Loucy (cell line): ENCODE results near the gene ZBTB20.

ENCODE experiments used
- H2AFZ ChIP-seq: fragments of 200-600 bp; sonication (generic); 2 replicates; pipeline ENCODE4 v1.6.0; 2016; ENCODE audit warnings: antibody characterized with exemption, mild to moderate bottlenecking, low read length, moderate library complexity
- H3F3A ChIP-seq: fragments of 200-600 bp; 2 replicates; pipeline ENCODE4 v1.6.0; 2016; ENCODE audit warnings: antibody characterized with exemption, low read depth, mild to moderate bottlenecking
- H3K27me3 ChIP-seq: fragments of 200-600 bp; sonication (generic); 2 replicates; pipeline ENCODE4 v1.6.1; 2014; ENCODE audit warnings: low read length, mild to moderate bottlenecking; ENCODE audit not compliant: insufficient read depth, poor library complexity, severe bottlenecking
- H3K36me3 ChIP-seq: fragments of 200-600 bp; sonication (generic); 2 replicates; pipeline ENCODE4 v1.6.1; 2016; ENCODE audit warnings: low read length; ENCODE audit not compliant: insufficient read depth
- H3K4me1 ChIP-seq: fragments of 200-600 bp; sonication (generic); 2 replicates; pipeline ENCODE4 v1.5.1; 2014; ENCODE audit warnings: low read length, mild to moderate bottlenecking; ENCODE audit not compliant: insufficient read depth, poor library complexity, severe bottlenecking
- H3K4me2 ChIP-seq: fragments of 200-600 bp; sonication (generic); 2 replicates; pipeline ENCODE4 v1.6.0; 2014; ENCODE audit warnings: antibody characterized with exemption, low read length, low read depth, mild to moderate bottlenecking; ENCODE audit not compliant: poor library complexity, severe bottlenecking
- H3K4me3 ChIP-seq: fragments of 200-600 bp; sonication (generic); 2 replicates; pipeline ENCODE4 v1.5.1; 2014; ENCODE audit warnings: low read length, mild to moderate bottlenecking, mixed read lengths; ENCODE audit not compliant: poor library complexity, severe bottlenecking
- H3K79me2 ChIP-seq: fragments of 200-600 bp; sonication (generic); 2 replicates; pipeline ENCODE4 v1.6.1; 2014; ENCODE audit warnings: low read length; ENCODE audit not compliant: insufficient read depth
- H3K9ac ChIP-seq: fragments of 200-600 bp; sonication (generic); 2 replicates; pipeline ENCODE4 v1.6.0; 2014; ENCODE audit warnings: mild to moderate bottlenecking, low read depth, low read length, moderate library complexity; ENCODE audit not compliant: poor library complexity, severe bottlenecking
- H3K9me2 ChIP-seq: fragments of 200-600 bp; sonication (generic); replicated peaks from 2 replicates; pipeline ENCODE4 v1.6.1; 2016; ENCODE audit warnings: low read depth, low read length, mixed read lengths
- H3K9me3 ChIP-seq: fragments of 200-600 bp; sonication (generic); 2 replicates; pipeline ENCODE4 v1.6.1; 2014; ENCODE audit warnings: mild to moderate bottlenecking, antibody characterized with exemption, low read length, low read depth; ENCODE audit not compliant: insufficient read depth
- H4K20me1 ChIP-seq: fragments of 200-600 bp; sonication (generic); 2 replicates; pipeline ENCODE4 v1.6.0; 2014; ENCODE audit warnings: antibody characterized with exemption, low read length, mild to moderate bottlenecking; ENCODE audit not compliant: insufficient read depth, poor library complexity, severe bottlenecking
- CTCF ChIP-seq: fragments of 200-600 bp; sonication (generic); conservative IDR thresholded peaks from 2 replicates; pipeline ENCODE4 v1.5.1; 2014; ENCODE audit warnings: mild to moderate bottlenecking, antibody characterized with exemption, low read length
- EZH2phosphoT487 ChIP-seq: fragments of 200-600 bp; IDR thresholded peaks from 2 replicates; pipeline ENCODE4 v1.6.1; 2018; ENCODE audit warnings: antibody characterized with exemption, mild to moderate bottlenecking, moderate library complexity, borderline replicate concordance

ZBTB20 gene

GRCh38 chr3:114892880-114893279 lies 254.2 kb downstream of the ZBTB20 start:
- Histone ChIP-seq H3K4me3 (no peak overlapping the region), H3K4me2 (no peak overlapping the region), H3K9me2 (no peaks in the 10 kb centered on the region), H4K20me1 (no peaks in the 10 kb centered on the region), H3K4me1 (peaks cover 18% of the 10 kb centered on the region), H3F3A (no peaks in the 10 kb centered on the region), H3K79me2 (no peaks in the 10 kb centered on the region), H2AFZ (no peak overlapping the region), H3K36me3 (no peaks in the 10 kb centered on the region), H3K9me3 (no peaks in the 10 kb centered on the region), H3K27me3 (no peaks in the 10 kb centered on the region), H3K9ac (no peak overlapping the region)
- TF ChIP-seq CTCF (no peak), EZH2phosphoT487 (no peak)

- H3F3A ChIP-seq: no peaks in the 10 kb centered on the region
- peaks cover 18% of the 10 kb centered on the region for H3K4me1 ChIP-seq
- TF ChIP-seq CTCF: no peak
- no peak for TF ChIP-seq EZH2phosphoT487
- no peak overlapping the region for H3K9ac ChIP-seq
- H2AFZ ChIP-seq: no peak overlapping the region
- H3K9me3 ChIP-seq: no peaks in the 10 kb centered on the region
- no peaks in the 10 kb centered on the region for H4K20me1 ChIP-seq
- H3K27me3 ChIP-seq: no peaks in the 10 kb centered on the region
- no peak overlapping the region for H3K4me3 ChIP-seq
- no peak overlapping the region for H3K4me2 ChIP-seq
- no peaks in the 10 kb centered on the region for H3K9me2 ChIP-seq
- no peaks in the 10 kb centered on the region for H3K79me2 ChIP-seq
- H3K36me3 ChIP-seq: no peaks in the 10 kb centered on the region
Observed at GRCh38 chr3:114892131-114892879, 254.8 kb downstream of the ZBTB20 start.

GRCh38 chr3:114887806-114888205 lies 259.3 kb downstream of the ZBTB20 start:
- Histone ChIP-seq H3K9me2 (no peaks in the 10 kb centered on the region), H3K79me2 (no peaks in the 10 kb centered on the region), H3K9me3 (no peaks in the 10 kb centered on the region), H3F3A (no peaks in the 10 kb centered on the region), H2AFZ (no peak overlapping the region), H4K20me1 (no peaks in the 10 kb centered on the region), H3K36me3 (no peaks in the 10 kb centered on the region), H3K4me1 (peaks cover 12% of the 10 kb centered on the region), H3K4me2 (no peak overlapping the region), H3K4me3 (no peak overlapping the region), H3K9ac (no peak overlapping the region), H3K27me3 (no peaks in the 10 kb centered on the region)
- TF ChIP-seq EZH2phosphoT487 (no peak), CTCF (no peak)
